Loucy (cell line): ENCODE results near the gene PCDH7.

ENCODE experiments used
- CTCF ChIP-seq: fragments of 200-600 bp; sonication (generic); conservative IDR thresholded peaks from 2 replicates; pipeline ENCODE4 v1.5.1; 2014; ENCODE audit warnings: mild to moderate bottlenecking, antibody characterized with exemption, low read length
- EZH2phosphoT487 ChIP-seq: fragments of 200-600 bp; IDR thresholded peaks from 2 replicates; pipeline ENCODE4 v1.6.1; 2018; ENCODE audit warnings: antibody characterized with exemption, mild to moderate bottlenecking, moderate library complexity, borderline replicate concordance

GRCh38 chr4:30755346-30755745, 35.2 kb downstream of the PCDH7 start:
- no peak for TF ChIP-seq CTCF
- TF ChIP-seq EZH2phosphoT487: no peak
